Body of pancreas (tissue), 4 donors: ENCODE data around the gene GALNTL6.

Experiments
- CTCF ChIP-seq, 7 experiments: fragments of 450-650 bp in 4 of 7; fragments of 200-600 bp in 3 of 7; sonication (generic) in 3 of 7; IDR thresholded peaks; one replicate each; pipeline ENCODE4 v1.5.1; 2016 to 2019; ENCODE audit warnings: antibody characterized with exemption in 7 of 7
- POLR2A ChIP-seq, 3 donors: fragments of 450-650 bp; IDR thresholded peaks; one replicate each; pipeline ENCODE4 v1.6.1; 2016; ENCODE audit warnings: antibody characterized with exemption in 3 of 3, mild to moderate bottlenecking in 2 of 3

DNA sequence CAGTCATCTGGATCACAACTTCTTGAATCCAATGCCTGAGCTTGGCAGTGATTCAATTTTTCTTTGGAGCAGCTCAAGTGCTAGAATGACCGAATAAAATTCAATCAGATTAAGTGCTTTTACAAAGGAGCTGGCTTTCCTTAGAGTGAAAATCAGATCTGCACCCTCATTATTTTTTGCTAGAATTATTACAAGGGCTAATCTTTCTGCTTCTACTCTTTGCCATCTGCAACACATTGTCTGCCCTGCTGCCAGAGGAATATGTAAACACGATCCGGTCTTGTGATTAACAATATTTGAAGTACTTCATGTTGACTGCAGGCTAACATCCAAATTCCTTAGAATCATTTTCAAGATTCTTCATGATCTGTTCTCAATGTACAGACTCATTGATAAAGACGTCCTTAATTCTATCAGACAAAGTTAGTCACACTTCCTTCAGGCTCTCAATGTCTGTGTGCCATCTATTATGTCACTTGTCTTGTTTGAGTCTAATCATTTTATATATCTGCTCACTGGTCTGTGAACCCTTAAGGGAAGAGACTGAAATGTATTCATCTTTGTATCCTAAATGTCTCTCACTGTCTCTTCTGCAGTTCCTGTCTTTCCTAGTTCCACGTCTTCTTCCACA, 531.2 kb downstream of the GALNTL6 start:
- TF ChIP-seq CTCF (IDR thresholded peaks at IDR 0.05): no peak
- TF ChIP-seq POLR2A (IDR thresholded peaks at IDR 0.05): no peak
